Panc1 (cell line): Measurements from ENCODE around the gene ALK.

Experiments
- CTCF ChIP-seq: fragments of 450-650 bp; IDR thresholded peaks from 2 replicates; pipeline ENCODE4 v1.5.1; 2017; ENCODE audit warnings: mild to moderate bottlenecking
- POLR2AphosphoS5 ChIP-seq: IDR thresholded peaks from 2 replicates; pipeline ENCODE4 v1.6.1; 2012; ENCODE audit warnings: mild to moderate bottlenecking, low read depth, low read length, moderate library complexity
- SIN3A ChIP-seq: IDR thresholded peaks from 2 replicates; pipeline ENCODE4 v1.6.1; 2012; ENCODE audit warnings: low read depth, mild to moderate bottlenecking, low read length, moderate library complexity, borderline replicate concordance; ENCODE audit not compliant: insufficient read depth
- TF ChIP-seq, protein P1 (sequence below), 2 experiments: IDR thresholded peaks; 2 replicates each; pipeline ENCODE4 v1.6.1; 2011 to 2012; ENCODE audit warnings: low read depth in 2 of 2, control low read depth in 1 of 2, low read length in 1 of 2, mild to moderate bottlenecking in 1 of 2, moderate library complexity in 1 of 2; ENCODE audit not compliant: insufficient read depth in 1 of 2

GRCh38 chr2:29241341-29241740, 680.0 kb downstream of the ALK start:
- TF ChIP-seq, protein P1, sequence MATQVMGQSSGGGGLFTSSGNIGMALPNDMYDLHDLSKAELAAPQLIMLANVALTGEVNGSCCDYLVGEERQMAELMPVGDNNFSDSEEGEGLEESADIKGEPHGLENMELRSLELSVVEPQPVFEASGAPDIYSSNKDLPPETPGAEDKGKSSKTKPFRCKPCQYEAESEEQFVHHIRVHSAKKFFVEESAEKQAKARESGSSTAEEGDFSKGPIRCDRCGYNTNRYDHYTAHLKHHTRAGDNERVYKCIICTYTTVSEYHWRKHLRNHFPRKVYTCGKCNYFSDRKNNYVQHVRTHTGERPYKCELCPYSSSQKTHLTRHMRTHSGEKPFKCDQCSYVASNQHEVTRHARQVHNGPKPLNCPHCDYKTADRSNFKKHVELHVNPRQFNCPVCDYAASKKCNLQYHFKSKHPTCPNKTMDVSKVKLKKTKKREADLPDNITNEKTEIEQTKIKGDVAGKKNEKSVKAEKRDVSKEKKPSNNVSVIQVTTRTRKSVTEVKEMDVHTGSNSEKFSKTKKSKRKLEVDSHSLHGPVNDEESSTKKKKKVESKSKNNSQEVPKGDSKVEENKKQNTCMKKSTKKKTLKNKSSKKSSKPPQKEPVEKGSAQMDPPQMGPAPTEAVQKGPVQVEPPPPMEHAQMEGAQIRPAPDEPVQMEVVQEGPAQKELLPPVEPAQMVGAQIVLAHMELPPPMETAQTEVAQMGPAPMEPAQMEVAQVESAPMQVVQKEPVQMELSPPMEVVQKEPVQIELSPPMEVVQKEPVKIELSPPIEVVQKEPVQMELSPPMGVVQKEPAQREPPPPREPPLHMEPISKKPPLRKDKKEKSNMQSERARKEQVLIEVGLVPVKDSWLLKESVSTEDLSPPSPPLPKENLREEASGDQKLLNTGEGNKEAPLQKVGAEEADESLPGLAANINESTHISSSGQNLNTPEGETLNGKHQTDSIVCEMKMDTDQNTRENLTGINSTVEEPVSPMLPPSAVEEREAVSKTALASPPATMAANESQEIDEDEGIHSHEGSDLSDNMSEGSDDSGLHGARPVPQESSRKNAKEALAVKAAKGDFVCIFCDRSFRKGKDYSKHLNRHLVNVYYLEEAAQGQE (IDR thresholded peaks at IDR 0.05; ENCODE audit: insufficient read depth in 1 of 2, low read depth in 2 of 2, low read length in 1 of 2), result no peak
- TF ChIP-seq CTCF, result no peak
- no peak for TF ChIP-seq SIN3A
- TF ChIP-seq POLR2AphosphoS5, result no peak
